SJCRH30 (cell line): ENCODE results near the gene BEST1. TPM values are rescaled to one million over a fixed set of nuclear protein-coding genes. Genes with fewer than 3 reads are reported as not detected.

Source experiments
- DNase-seq, 2 experiments: peaks; one replicate each; pipeline ENCODE4 v3.0.0-alpha.2; 2015 to 2020
- H3K27ac ChIP-seq: fragments of 250-450 bp; sonication (Bioruptor Pico); 2 replicates; pipeline ENCODE4 v1.5.1; 2020; ENCODE audit warnings: mild to moderate bottlenecking, moderate library complexity
- H3K27me3 ChIP-seq: fragments of 250-450 bp; sonication (Bioruptor Pico); 2 replicates; pipeline ENCODE4 v1.5.1; 2020; ENCODE audit warnings: mild to moderate bottlenecking, moderate library complexity
- H3K36me3 ChIP-seq: fragments of 250-450 bp; sonication (Bioruptor Pico); 2 replicates; pipeline ENCODE4 v1.5.1; 2020; ENCODE audit warnings: mild to moderate bottlenecking, moderate library complexity
- H3K4me1 ChIP-seq: fragments of 250-450 bp; sonication (Bioruptor Pico); 2 replicates; pipeline ENCODE4 v1.5.1; 2020; ENCODE audit warnings: mild to moderate bottlenecking, moderate library complexity
- H3K4me3 ChIP-seq: fragments of 250-450 bp; sonication (Bioruptor Pico); 2 replicates; pipeline ENCODE4 v1.5.1; 2020; ENCODE audit warnings: mild to moderate bottlenecking, moderate library complexity
- H3K9me3 ChIP-seq: fragments of 250-450 bp; sonication (Bioruptor Pico); replicated peaks from 2 replicates; pipeline ENCODE4 v1.5.1; 2020; ENCODE audit warnings: mild to moderate bottlenecking, moderate library complexity
- total RNA-seq: library from RNA; depleted of rRNA; stranded (reverse); fragments of >200 nt; shearing (Covaris generic); gene quantifications from 2 replicates; pipeline ENCODE4 v1.2.3, GENCODE V29; 2014

Gene BEST1
- total RNA-seq, 1 experiment from 2014 or later = 0.26 TPM

- H3K4me1 ChIP-seq = peaks cover 17% of the 10 kb centered on the region
- peak overlapping the region; percentile 13; the same call in 1 of the 2 replicates for H3K4me3 ChIP-seq
- peak; percentile 88 to 93 for DNase-seq
Measured at GRCh38 chr11:61971248-61972111, 21.3 kb downstream of the BEST1 start.

DNA sequence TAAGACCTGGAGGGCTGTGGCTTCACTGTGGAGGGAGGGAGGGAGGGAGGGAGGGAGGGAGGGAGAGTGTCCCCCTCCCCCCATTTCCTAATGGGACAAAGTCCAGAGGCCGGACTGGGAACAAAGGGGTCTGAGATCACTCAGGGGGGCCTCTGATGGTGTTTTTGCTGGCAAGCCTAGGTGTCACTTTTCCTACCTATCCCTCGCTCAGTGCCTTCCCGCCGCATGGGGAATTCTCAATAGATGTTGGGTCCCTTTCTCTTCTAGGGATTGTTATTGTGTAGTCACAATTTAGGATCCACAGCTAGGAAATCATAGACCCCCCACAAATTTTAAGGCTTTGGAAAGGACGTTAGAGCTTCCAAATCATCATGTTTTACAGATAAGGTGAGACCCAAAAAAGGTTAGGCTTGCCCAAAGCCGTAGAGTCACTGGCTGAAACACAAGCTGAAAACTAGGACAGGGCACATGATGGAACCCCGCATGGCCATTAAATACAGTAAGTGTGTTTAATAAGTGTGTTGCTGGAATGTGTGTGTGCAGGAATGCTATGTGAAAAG, 22.0 kb downstream of the BEST1 start:
- DNase-seq = no peak
- no peaks in the 10 kb centered on the region for H3K36me3 ChIP-seq
- no peaks in the 10 kb centered on the region for H3K9me3 ChIP-seq
- peaks cover 17% of the 10 kb centered on the region for H3K4me1 ChIP-seq
- no peak overlapping the region for H3K4me3 ChIP-seq
- H3K27ac ChIP-seq = peak overlapping the region; percentile 25
- H3K27me3 ChIP-seq = no peaks in the 10 kb centered on the region

More at GRCh38 chr11:61971248-61972111, 21.3 kb downstream of the BEST1 start:
- Histone ChIP-seq H3K9me3 (no peaks in the 10 kb centered on the region), H3K27ac (peak overlapping the region; percentile 46), H3K27me3 (no peaks in the 10 kb centered on the region), H3K36me3 (no peaks in the 10 kb centered on the region)

DNA sequence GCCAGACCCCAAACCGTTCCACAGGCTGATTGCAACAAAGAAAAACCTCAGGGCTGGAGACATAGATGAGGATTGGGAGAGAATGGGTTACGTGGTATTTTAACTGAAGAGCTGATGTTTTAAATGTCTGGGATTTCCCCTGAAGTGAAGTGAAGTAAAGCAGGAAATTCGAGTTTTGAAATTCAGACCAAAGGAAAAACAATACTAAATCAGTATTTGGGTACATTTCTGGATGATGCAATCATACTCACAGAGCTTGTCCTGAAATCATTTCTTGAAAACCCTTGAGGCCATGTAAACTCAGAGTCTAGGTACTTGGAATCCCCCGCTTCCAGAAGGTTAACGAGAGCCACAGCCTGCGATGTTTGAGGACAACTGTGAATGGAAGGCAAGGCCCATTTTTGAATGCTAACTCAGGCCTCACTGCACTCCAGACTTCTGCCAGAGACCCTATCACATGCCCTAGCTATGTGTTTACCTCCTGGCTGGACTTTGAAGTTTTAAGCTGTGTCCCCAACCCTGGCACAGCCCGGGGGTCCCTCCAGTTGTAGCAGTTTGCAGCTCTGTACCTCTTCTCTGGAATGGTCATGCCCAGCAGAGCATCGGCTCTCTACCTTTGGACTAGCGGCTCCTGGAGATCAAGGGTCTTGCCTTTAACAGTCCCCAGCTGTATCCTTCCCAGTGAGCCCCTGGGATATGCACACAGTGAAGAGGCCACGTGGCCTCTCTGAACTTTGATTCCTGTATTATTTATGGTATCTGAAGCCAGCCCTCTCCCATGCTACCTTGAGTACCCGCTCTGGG, 22.7 kb downstream of the BEST1 start:
- Histone ChIP-seq H3K9me3 (no peaks in the 10 kb centered on the region), H3K4me3 (no peak overlapping the region), H3K27me3 (no peaks in the 10 kb centered on the region), H3K4me1 (peaks cover 17% of the 10 kb centered on the region), H3K27ac (peak overlapping the region; percentile 25; the same call in 1 of the 2 replicates), H3K36me3 (no peaks in the 10 kb centered on the region)
- no peak for DNase-seq

GRCh38 chr11:61973476-61974162, 23.5 kb downstream of the BEST1 start:
- DNase-seq = no peak
- Histone ChIP-seq H3K4me3 (no peak overlapping the region), H3K4me1 (peaks cover 15% of the 10 kb centered on the region), H3K36me3 (no peaks in the 10 kb centered on the region), H3K9me3 (no peaks in the 10 kb centered on the region), H3K27me3 (no peaks in the 10 kb centered on the region), H3K27ac (no peak overlapping the region)

GRCh38 chr11:61974766-61975631, 24.8 kb downstream of the BEST1 start:
- H3K9me3 ChIP-seq = no peaks in the 10 kb centered on the region
- no peak for DNase-seq
- H3K4me3 ChIP-seq = no peak overlapping the region
- no peak overlapping the region for H3K27ac ChIP-seq
- no peaks in the 10 kb centered on the region for H3K27me3 ChIP-seq
- H3K4me1 ChIP-seq = peaks cover 15% of the 10 kb centered on the region
- H3K36me3 ChIP-seq = no peaks in the 10 kb centered on the region

DNA sequence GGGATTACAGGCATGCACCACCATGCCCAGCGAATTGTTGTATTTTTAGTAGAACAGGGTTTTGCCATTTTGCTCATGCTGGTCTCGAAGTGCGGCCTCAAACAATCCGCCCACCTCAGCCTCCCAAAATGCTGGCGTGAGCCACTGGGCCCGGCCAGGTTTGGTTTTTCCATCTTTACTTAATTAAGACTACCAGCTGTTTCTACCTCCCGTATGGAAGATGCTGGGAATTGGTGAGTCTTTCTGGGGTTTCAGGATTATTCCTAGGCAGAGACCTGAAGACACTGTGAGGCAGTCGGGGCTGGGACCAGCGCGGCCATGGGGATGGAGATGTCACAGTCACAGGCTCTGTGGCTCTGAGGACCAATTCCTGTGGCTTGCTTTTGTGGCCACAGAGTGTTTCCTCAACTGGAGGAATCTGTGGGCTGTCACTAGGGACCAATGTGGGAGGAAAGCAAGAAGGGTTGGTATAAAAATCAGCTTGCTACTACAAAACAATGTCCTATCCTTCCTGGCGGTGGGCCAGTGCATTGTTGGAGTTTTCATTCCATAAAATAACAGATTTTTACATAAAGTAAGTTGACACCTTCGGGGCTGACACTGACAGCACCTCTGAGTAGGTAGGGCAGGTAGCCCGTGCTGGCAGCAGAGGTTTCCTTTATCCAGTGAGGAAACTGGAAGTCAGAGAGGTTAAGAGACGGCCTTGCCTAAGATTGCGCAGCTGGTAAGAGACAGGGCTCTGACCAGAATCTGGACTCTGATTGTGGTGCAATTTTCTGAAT, 25.7 kb downstream of the BEST1 start:
- Histone ChIP-seq H3K4me1 (peaks cover 15% of the 10 kb centered on the region), H3K9me3 (no peaks in the 10 kb centered on the region), H3K27me3 (no peaks in the 10 kb centered on the region), H3K27ac (no peak overlapping the region), H3K36me3 (no peaks in the 10 kb centered on the region), H3K4me3 (no peak overlapping the region)
- DNase-seq = no peak

GRCh38 chr11:61976420-61976800, 26.3 kb downstream of the BEST1 start:
- no peak for DNase-seq
- H3K36me3 ChIP-seq = no peaks in the 10 kb centered on the region
- no peaks in the 10 kb centered on the region for H3K9me3 ChIP-seq
- peaks cover 13% of the 10 kb centered on the region for H3K4me1 ChIP-seq
- no peak overlapping the region for H3K4me3 ChIP-seq
- no peaks in the 10 kb centered on the region for H3K27me3 ChIP-seq
- no peak overlapping the region for H3K27ac ChIP-seq

- Histone ChIP-seq H3K9me3 (no peaks in the 10 kb centered on the region), H3K36me3 (no peaks in the 10 kb centered on the region), H3K27ac (no peak overlapping the region), H3K4me1 (peaks cover 10% of the 10 kb centered on the region), H3K4me3 (no peak overlapping the region), H3K27me3 (no peaks in the 10 kb centered on the region)
- DNase-seq = no peak
Measured at GRCh38 chr11:61976813-61977475, 26.8 kb downstream of the BEST1 start.

- Histone ChIP-seq H3K27ac (no peak overlapping the region), H3K4me3 (no peak overlapping the region), H3K9me3 (no peaks in the 10 kb centered on the region), H3K27me3 (no peaks in the 10 kb centered on the region), H3K4me1 (no peaks in the 10 kb centered on the region), H3K36me3 (no peaks in the 10 kb centered on the region)
- DNase-seq = no peak
Measured at GRCh38 chr11:61978703-61979661, 28.8 kb downstream of the BEST1 start.

DNA sequence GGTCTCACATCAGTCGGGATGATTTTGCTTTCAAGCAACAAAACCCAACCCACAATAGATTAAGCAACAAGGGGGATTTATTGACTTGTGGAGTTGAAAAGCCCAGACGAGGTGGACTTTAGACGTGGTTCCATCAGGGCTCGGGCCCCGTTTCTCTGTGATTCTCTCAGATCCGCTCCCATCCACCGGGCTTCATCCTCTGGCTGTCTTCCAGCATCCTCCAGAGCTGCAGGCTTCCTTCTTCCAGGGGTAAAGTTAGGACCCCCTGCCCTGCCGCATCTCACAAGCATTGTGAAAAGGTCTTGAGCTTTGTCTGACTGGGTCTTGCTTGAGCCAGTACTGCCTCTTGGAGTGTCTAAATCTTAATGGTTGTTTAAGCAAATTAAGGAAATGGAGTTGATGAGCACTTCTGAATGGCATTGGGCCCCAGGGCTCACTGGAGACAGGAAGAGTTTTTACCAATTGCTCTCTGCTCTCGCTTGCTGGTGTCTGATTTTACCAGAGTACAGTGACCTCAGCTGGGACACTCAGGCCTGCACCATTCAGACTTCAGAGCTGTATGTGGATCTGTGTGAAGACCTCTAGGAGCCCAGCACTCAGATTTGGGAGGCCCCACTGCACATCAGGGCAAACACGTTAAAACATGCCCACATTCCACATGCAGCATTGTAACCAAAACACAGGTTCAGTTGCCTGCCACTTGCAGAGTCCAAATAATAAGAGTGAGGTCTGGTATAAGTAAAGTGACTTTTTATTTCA, 30.8 kb downstream of the BEST1 start:
- Histone ChIP-seq H3K4me3 (no peak overlapping the region), H3K4me1 (no peaks in the 10 kb centered on the region), H3K36me3 (no peaks in the 10 kb centered on the region), H3K27ac (no peak overlapping the region), H3K9me3 (no peaks in the 10 kb centered on the region), H3K27me3 (no peaks in the 10 kb centered on the region)
- DNase-seq = no peak

GRCh38 chr11:61983419-61983818, 33.3 kb downstream of the BEST1 start:
- Histone ChIP-seq H3K27ac (no peak overlapping the region), H3K4me1 (no peaks in the 10 kb centered on the region), H3K4me3 (no peak overlapping the region), H3K36me3 (no peaks in the 10 kb centered on the region), H3K9me3 (no peaks in the 10 kb centered on the region), H3K27me3 (no peaks in the 10 kb centered on the region)
- DNase-seq = no peak
